CD4-positive, alpha-beta T cell treated with Interleukin-2 at 100 ng/mL for 4 hours (primary cell): Measurements from ENCODE around the gene FGF19.

Experiments used
- DNase-seq: peaks from one replicate; pipeline ENCODE4 v3.0.0-alpha.2; 2020; ENCODE audit warnings: low spot score

The FGF19 gene

DNA sequence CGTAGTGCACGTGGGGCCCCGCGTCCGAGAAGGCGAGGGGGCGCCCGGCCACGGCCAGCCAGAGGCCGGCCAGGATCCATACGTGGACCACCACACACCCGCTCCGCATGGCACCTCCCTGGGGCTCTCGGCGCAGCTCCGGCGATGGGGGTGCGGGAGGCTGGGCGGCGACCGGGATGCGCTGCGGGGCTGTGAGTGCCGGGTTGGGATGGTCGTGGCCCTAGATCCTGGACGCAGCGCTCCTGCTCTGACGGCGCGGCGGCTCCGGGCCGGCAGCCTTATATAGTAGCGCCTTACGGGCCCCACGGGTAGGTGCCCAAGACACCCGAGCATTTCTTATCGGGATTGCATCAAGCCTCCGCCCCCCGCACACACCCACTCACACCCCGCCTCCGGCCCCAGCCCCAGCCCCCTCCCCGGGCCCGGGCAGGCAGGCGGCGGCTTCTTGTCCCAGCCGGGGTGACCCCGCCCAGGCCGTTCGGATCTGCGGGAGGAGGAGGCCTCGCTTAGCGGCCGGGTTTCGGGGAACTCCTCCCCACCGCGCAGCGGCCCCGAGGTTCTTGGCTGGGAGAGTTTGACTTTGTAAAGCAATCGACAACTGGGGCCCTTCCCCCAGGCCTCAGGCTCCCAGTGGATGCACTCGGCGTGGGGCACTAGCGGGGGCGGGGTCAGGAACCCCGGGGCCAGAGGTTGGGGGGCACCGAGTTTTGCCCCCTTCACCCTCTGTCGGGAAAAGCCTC lies at the start of gene FGF19:
FGF19 (minus strand) TSS at position 255 of the 740 bp plus-strand sequence; CDS start at position 109, 146 bp downstream.
- no peak for DNase-seq

- no peak for DNase-seq
These were observed 49.1 kb upstream of the FGF19 start for GRCh38 chr11:69752890-69753289.

- DNase-seq = no peak
These were observed 47.2 kb upstream of the FGF19 start for GRCh38 chr11:69750875-69751597.

DNA sequence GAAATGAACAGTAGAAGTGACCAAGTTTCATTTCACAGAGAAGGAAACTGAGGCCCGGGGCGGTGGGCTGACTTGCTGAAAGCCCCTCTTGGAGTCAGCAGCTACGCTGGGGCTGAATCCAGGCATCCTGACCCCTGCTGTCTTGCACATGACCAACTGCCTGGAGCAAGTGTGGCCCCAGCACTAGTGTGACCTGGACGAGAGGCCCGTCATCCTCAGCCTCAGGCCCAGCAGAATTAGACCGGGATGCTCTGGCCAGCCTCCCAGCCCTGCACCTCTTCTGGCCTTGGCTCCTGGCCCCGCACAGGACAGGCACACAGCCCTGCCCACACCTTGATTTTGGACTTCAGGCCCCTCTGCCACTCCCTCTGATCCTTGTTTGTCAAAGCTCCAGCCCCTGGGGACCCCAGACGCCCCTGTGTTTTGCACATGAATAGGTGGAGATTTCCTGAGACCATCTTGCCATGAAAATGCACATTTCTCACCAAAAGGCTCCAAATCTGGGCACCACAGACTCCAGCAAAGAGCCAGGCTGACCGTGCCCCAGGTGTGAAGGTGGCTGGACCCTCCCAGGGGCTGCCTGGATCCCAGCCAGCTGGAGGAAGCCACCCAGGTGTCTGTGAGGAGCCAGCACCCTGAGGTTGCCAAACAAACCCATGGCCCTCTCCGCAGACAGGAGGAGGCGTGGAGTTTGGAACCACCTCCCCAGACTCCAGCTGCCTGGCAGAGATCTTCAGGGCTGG lies 46.5 kb upstream of the FGF19 start:
- no peak for DNase-seq

- no peak for DNase-seq
These were observed 44.8 kb upstream of the FGF19 start for GRCh38 chr11:69748637-69749036.

- no peak for DNase-seq
These were observed 43.2 kb upstream of the FGF19 start for GRCh38 chr11:69746752-69747742.

DNA sequence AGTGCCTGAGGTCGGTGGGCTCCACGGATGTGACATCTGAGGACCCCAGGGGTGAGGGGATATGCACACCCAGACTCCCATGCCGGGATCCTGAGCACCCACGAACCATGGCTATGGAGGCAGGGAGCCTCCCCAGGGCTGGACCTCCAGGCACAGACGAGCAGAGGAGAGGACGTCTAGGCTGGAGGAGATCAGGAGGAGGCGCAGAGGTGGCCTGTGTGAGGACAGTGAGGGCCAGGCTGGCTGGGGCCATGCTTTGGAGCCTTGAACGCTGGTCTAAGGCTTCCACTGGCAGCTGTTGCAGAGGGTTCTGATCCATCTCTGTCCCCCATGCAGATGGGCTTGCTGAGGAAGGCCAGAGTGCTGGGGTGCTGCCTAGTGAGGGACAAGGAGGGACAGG lies 42.3 kb upstream of the FGF19 start:
- DNase-seq = no peak

DNA sequence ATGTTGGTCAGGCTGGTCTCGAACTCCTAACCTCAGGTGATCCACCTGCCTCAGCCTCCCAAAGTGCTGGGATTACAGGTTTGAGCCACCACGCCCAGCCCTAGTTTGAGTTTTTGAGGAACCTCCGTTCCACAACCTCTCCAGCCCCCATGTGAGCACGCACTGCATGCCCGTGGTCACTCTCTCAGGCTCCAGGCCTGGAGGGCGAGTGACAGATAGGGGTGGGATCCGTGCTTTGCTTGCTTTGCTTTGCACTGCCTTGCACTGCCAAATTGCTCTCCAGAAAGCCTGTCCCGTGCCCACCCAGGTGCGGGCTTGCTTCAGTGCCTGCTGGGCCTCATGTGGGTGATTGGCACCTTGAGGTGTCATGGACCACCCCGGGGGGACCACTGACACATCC lies 41.4 kb upstream of the FGF19 start:
- DNase-seq = no peak

GRCh38 chr11:69744435-69744834 lies 40.6 kb upstream of the FGF19 start:
- DNase-seq = no peak

- no peak for DNase-seq
These were observed 31.0 kb upstream of the FGF19 start for GRCh38 chr11:69734841-69735240.

GRCh38 chr11:69734367-69734766 lies 30.5 kb upstream of the FGF19 start:
- no peak for DNase-seq

DNA sequence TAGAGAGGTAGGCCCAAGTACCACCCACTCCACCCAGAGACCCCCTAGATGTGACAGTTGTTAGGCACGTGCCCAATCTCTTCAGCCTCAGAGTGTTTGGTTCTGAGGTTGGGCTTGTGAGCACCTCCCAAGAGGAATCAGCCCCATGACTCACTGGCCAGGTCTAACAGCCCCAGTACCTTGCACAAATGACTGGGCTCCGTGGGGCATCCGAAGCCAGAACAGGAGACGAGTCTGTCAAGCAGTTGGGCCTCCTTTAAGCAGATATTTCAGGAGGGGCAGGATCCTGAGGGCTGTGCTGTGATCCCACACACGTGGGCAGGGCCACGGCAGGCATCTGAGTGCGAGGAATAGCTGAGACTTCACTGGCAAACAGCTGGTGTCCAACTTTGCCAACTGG lies 29.1 kb upstream of the FGF19 start:
- no peak for DNase-seq

DNA sequence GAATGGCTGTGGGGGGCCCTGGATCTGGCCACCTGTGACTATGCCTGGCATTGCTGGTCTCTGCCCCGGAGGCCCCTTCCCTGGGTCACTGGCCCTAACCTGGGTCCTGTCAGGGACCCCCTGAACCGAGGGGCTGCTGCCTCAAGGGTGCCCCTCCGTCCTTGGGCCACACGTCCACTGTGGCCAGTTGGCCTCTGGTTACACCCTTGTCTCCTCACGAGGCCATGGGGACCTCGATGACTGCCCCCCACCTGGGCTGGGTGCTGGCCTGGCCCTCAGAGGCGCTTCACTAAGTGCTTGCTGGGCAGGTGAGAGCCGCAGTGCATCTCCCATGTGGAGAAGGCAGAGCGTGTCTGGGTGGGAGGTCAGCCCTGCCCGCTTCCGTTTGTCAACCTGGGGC lies 27.3 kb upstream of the FGF19 start:
- DNase-seq = no peak

DNA sequence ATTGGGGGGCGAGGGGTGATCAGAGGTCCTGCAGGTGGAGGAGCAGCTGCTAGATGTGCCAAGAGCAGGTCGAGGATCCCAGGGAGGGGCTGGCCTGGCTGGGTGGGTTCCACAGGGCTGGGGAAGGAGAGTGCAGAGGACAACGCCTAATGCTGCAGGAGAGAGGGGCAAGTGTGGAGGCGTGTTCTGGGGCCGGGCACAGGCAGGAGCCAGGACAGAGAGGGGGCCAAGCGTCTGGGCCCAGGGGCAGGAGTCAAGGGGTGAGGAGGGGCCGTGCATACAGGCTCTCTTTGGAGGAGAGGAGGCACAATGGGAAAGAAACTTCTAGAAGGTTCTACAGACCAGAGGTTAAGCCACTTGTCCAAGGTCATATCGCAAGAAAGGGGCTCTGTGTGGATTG lies 26.7 kb upstream of the FGF19 start:
- DNase-seq = no peak

GRCh38 chr11:69729252-69729651 lies 25.4 kb upstream of the FGF19 start:
- no peak for DNase-seq

- no peak for DNase-seq
These were observed 23.4 kb upstream of the FGF19 start for GRCh38 chr11:69727266-69727665.

GRCh38 chr11:69726481-69726880 lies 22.7 kb upstream of the FGF19 start:
- DNase-seq = no peak

DNA sequence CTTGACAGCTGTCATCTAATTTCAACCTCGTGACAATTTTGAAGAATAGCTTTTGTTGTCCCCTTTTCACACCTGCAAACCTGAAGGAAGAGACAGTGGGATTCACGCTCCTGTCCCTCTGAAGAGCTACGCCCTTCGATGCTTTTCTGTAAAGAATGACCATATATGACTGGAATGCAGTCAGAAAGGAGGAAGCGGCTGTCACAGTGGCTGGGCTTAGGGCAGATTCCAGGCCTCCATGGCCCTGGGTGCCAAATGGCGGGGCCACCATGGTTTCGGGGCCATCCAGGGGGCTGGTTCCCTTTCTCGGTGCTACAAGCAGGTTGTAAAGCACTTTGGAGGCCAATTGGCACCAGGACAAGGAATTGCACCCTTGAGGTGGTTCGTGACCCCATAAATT lies 22.2 kb upstream of the FGF19 start:
- DNase-seq = no peak

- no peak for DNase-seq
These were observed 17.9 kb upstream of the FGF19 start for GRCh38 chr11:69721745-69722144.

- no peak for DNase-seq
These were observed 17.3 kb upstream of the FGF19 start for GRCh38 chr11:69721106-69721505.

DNA sequence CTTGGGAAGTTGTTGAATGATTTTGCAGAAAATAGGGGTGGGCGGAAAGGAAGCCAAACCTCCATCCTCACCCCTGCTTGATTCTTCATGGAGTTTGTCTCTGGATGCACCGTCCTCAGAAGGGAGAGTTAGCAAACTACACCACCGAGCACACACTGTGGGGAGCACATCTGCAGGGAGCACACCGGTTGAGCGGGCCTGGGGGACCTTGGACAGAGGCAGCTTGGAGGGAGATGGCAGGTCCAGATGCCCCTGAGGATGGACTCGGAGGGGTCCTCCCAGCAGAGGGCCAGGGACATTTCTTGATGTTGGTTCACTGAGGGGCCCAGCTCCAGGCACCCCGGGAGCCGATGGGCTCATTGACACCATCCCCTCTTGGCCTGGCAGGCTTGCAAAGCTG lies 15.1 kb upstream of the FGF19 start:
- no peak for DNase-seq

DNA sequence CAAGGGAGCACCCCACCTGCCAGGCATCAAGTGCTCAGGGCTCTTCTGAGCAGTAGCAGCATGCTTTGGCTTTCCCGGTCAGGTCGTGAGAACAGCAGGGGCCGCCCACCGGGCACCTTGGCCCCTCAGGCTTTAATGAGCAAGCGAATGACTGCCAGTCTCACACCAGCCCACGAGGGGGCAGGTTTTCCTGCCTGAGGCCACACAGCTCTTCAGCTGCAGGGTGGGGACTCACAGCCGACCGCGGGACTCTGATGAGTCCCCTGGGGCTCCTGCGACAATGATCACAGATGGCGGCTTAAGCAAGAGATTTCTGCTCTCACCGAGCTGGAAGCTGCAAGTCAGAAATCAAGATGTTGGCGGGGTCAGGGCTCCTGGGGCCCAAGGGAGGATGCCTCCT lies 14.3 kb upstream of the FGF19 start:
- no peak for DNase-seq
